ENCODE data around the gene FAM241A.

FAM241A gene

GRCh38 chr4:112181358-112182000, 36.2 kb downstream of the FAM241A start:
- in situ Hi-C loops (cut with HindIII; ENCODE audit: low sequenced_read_pairs) = no loop called here
- no peak overlapping the region for H3K4me3 ChIP-seq (ENCODE audit: low read depth, low read length)
- no peak for DNase-seq (ENCODE audit: low read depth)
- TF ChIP-seq CTCF (IDR thresholded peaks at IDR 0.05; ENCODE audit: low read depth, low read length, missing control alignments) = no peak

- DNase-seq (ENCODE audit: low read depth) = no peak
- in situ Hi-C loops (cut with HindIII; ENCODE audit: low sequenced_read_pairs) = no loop called here
- H3K4me3 ChIP-seq (ENCODE audit: low read depth, low read length) = no peak overlapping the region
- TF ChIP-seq CTCF (IDR thresholded peaks at IDR 0.05; ENCODE audit: low read depth, low read length, missing control alignments) = no peak
Observed at GRCh38 chr4:112182604-112183003, 37.4 kb downstream of the FAM241A start.

DNA sequence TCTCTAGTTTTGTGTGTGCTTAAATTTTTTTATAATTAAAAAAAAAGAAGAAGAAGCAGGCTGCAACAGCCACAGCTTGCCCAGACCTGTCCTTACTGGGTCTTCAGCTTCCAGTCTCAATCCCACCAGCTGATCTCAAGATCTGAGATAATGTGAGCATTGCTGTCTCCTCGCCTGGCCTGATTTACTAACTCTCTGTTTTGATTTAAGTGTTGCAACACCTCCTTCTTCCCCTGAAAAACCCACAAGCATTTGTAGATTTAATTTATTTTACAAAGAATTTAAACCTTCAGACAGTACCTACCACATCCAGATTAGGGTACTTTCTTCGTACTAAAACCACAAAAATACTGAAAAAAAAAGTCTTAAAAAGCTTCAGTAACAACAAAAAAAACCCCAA, 38.0 kb downstream of the FAM241A start:
- H3K4me3 ChIP-seq (ENCODE audit: low read depth, low read length) = no peak overlapping the region
- no peak for TF ChIP-seq CTCF (IDR thresholded peaks at IDR 0.05; ENCODE audit: low read depth, low read length, missing control alignments)
- DNase-seq (ENCODE audit: low read depth) = no peak
- in situ Hi-C loops (cut with HindIII; ENCODE audit: low sequenced_read_pairs) = no loop called here

- TF ChIP-seq CTCF (IDR thresholded peaks at IDR 0.05; ENCODE audit: low read depth, low read length, missing control alignments) = no peak
- DNase-seq (ENCODE audit: low read depth) = no peak
- in situ Hi-C loops (cut with HindIII; ENCODE audit: low sequenced_read_pairs) = no loop called here
- no peak overlapping the region for H3K4me3 ChIP-seq (ENCODE audit: low read depth, low read length)
Observed at GRCh38 chr4:112184438-112184837, 39.2 kb downstream of the FAM241A start.

GRCh38 chr4:112185334-112185733, 40.1 kb downstream of the FAM241A start:
- no peak for DNase-seq (ENCODE audit: low read depth)
- TF ChIP-seq CTCF (IDR thresholded peaks at IDR 0.05; ENCODE audit: low read depth, low read length, missing control alignments) = no peak
- in situ Hi-C loops (cut with HindIII; ENCODE audit: low sequenced_read_pairs) = loop anchor here (5.0 kb wide), 1 partner anchor 83 kb away; no protein-coding TSS in a partner anchor
- no peak overlapping the region for H3K4me3 ChIP-seq (ENCODE audit: low read depth, low read length)

GRCh38 chr4:112185740-112186670, 40.8 kb downstream of the FAM241A start:
- no peak for TF ChIP-seq CTCF (IDR thresholded peaks at IDR 0.05; ENCODE audit: low read depth, low read length, missing control alignments)
- in situ Hi-C loops (cut with HindIII; ENCODE audit: low sequenced_read_pairs) = loop anchor here (5.0 kb wide), 1 partner anchor 84 kb away; no protein-coding TSS in a partner anchor
- DNase-seq (ENCODE audit: low read depth) = no peak
- H3K4me3 ChIP-seq (ENCODE audit: low read depth, low read length) = no peak overlapping the region

Measured in astrocyte of the cerebellum (primary cell).